Measurements from ENCODE around the gene OR2L3.
"Not testable (repeated sequence)": the region's sequence is repeated elsewhere in the genome, so short reads cannot be mapped to it uniquely, and the experiment has no call there.

OR2L3 gene

DNA sequence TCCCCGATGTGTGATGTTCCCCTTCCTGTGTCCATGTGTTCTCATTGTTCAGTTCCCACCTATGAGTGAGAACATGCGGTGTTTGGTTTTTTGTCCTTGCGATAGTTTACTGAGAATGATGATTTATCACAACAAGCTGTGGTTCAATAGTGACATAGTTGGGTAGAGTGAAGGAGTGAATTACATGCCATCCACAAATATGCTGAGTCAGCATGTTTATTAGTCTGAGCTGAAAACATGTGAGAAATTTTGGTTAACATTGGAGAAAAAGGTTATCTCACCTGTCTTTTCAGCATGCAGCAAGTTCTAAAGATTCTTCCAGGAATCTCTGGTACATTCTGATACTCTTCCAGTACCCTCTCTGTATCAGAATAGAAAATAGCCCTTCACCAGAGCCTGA is 19.0 kb downstream of the OR2L3 start:
- DNase-seq (ENCODE audit: extremely low read depth, low read depth) = no peak
- H3K4me3 ChIP-seq (replicated peaks; ENCODE audit: low read depth, low read length) = no peak overlapping the region
- TF ChIP-seq, protein P1, sequence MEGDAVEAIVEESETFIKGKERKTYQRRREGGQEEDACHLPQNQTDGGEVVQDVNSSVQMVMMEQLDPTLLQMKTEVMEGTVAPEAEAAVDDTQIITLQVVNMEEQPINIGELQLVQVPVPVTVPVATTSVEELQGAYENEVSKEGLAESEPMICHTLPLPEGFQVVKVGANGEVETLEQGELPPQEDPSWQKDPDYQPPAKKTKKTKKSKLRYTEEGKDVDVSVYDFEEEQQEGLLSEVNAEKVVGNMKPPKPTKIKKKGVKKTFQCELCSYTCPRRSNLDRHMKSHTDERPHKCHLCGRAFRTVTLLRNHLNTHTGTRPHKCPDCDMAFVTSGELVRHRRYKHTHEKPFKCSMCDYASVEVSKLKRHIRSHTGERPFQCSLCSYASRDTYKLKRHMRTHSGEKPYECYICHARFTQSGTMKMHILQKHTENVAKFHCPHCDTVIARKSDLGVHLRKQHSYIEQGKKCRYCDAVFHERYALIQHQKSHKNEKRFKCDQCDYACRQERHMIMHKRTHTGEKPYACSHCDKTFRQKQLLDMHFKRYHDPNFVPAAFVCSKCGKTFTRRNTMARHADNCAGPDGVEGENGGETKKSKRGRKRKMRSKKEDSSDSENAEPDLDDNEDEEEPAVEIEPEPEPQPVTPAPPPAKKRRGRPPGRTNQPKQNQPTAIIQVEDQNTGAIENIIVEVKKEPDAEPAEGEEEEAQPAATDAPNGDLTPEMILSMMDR (IDR thresholded peaks at IDR 0.05; ENCODE audit: low read depth, low read length, missing control alignments) = no peak

DNA sequence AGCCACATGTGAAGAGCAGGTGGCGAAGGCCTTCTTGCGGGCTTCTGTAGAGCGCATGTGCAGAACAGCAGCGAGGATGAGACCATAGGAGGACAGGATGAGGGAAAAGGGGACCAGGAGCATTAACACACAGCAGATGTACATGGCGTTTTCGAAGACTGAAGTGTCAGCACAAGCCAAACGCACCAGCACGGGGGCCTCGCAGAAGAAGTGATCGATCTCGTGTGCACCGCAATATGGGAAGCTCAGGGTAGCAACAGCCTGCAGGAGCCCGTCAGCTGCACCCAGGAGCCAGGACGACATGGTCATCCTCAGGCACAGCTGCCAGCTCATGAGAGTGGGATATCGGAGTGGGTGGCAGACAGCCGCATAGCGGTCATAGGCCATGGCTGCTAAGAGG is 37.2 kb downstream of the OR2L3 start:
- not testable (repeated sequence) for H3K4me3 ChIP-seq (replicated peaks; ENCODE audit: low read depth, low read length); DNase-seq (ENCODE audit: extremely low read depth, low read depth)

DNA sequence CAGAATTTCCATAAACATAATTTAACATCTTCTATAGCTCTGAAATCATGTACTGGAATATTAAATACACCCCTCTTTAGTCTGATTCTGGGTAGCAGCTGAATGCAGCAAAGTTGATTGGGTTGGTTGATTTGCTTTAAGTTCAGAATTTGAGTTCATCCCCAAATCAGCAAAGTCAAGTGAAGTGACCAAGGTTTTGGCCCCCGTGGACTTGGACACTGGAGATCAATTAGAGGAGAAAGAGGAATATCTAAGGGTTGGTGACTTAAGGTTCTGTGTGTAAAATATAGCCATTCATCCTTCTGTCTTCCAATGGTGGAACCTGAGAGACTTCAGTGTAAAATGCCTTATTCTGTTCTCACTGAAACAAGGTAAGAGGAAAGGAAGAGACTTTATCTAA is 48.2 kb downstream of the OR2L3 start, which contains the start of gene OR2L13:
OR2L13 (plus strand) TSS at position 301 of the 400 bp plus-strand sequence. CDS start 4,192 bp downstream, outside the sequence.
- no peak within 1 kb of the TSS for H3K4me3 ChIP-seq (replicated peaks; ENCODE audit: low read depth, low read length)
- DNase-seq (ENCODE audit: extremely low read depth, low read depth) = no peak
- TF ChIP-seq, protein P1 (IDR thresholded peaks at IDR 0.05; ENCODE audit: low read depth, low read length, missing control alignments) = no peak

DNA sequence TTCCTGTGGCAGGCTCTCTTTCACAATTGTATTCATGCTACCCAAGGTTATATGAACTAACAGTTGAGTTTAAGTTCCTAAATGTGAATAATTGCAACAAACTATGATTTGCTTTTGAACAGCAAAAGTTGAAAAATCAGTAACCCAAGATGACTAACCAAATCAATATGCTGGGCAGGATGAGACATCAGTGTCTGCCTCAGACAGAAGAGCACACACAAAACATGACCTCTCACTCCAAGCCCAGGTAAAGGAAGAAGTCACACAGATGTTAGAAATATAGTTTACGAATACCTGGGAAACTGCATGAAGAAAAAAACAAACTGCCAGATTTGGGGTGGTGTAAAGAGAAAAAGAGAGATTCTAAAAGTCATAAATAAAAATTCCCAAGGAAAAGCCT is 51.9 kb downstream of the OR2L3 start:
- TF ChIP-seq, protein P1 (IDR thresholded peaks at IDR 0.05; ENCODE audit: low read depth, low read length, missing control alignments) = no peak
- no peak for DNase-seq (ENCODE audit: extremely low read depth, low read depth)
- H3K4me3 ChIP-seq (replicated peaks; ENCODE audit: low read depth, low read length) = no peak overlapping the region

DNA sequence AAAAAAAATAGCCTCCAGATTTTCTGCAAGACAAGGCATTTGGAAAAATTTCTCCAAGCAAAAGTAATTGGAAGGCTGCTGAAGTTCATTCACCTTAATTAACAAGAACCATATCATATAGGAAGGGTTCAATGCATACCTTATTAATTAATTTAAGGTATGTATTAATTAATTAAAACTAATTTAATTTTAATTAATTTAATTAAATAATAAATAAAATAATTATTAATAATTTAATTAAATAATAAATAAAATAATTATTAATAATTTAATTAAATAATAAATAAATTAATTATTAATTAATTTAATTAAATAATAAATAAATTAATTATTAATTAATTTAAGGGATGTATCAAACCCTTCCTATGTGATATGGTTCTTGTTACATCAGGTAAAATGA is 56.2 kb downstream of the OR2L3 start:
- DNase-seq (ENCODE audit: extremely low read depth, low read depth) = no peak
- TF ChIP-seq, protein P1 (IDR thresholded peaks at IDR 0.05; ENCODE audit: low read depth, low read length, missing control alignments) = no peak
- H3K4me3 ChIP-seq (replicated peaks; ENCODE audit: low read depth, low read length) = no peak overlapping the region

DNA sequence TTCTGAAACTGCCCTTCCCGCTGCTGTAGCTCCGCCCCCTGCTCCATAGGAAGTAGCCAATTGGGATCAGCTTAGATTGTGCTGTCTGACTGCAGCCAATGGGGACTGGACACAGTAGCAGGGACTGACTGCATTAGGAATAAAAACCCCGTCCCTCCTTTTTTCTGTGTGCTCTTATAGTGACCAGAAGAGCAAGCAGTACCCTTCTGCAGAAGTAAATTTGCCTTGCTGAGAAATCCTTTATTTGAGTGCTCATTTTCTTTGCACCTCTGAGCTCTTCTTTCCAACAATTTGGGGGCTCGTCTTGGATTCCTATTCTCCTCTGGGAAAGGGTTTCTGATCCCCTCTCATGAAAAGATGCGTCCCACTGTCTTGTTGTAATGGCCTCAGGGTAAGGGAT is 64.5 kb downstream of the OR2L3 start:
- no peak for DNase-seq (ENCODE audit: extremely low read depth, low read depth)
- no peak overlapping the region for H3K4me3 ChIP-seq (replicated peaks; ENCODE audit: low read depth, low read length)
- TF ChIP-seq, protein P1 (IDR thresholded peaks at IDR 0.05; ENCODE audit: low read depth, low read length, missing control alignments) = no peak
